Hematopoietic multipotent progenitor cell (in vitro differentiated cells): ENCODE results near the gene PI4KA. TPM values are rescaled to one million over a fixed set of nuclear protein-coding genes. Genes with fewer than 3 reads are reported as not detected.
"Not testable (repeated sequence)": the region's sequence is repeated elsewhere in the genome, so short reads cannot be mapped to it uniquely, and the experiment has no call there.

Experiments used
- DNase-seq, 3 donors: peaks; one replicate each; pipeline ENCODE4 v3.0.0-alpha.2; 2011 to 2015; ENCODE audit warnings: low read depth in 2 of 3, low spot score in 2 of 3
- total RNA-seq: library from RNA; depleted of rRNA; stranded (reverse); fragments of >200 nt; gene quantifications from one replicate; pipeline ENCODE4 v1.2.3, GENCODE V29; 2012

The PI4KA gene
- total RNA-seq, 1 donor: 108 TPM

GRCh38 chr22:20732431-20732830 is 126.2 kb downstream of the PI4KA start:
- not testable (repeated sequence) for DNase-seq

GRCh38 chr22:20729194-20729593 is 129.4 kb downstream of the PI4KA start:
- no peak for DNase-seq

- DNase-seq: no peak
Observed at GRCh38 chr22:20728523-20729190, 130.0 kb downstream of the PI4KA start.

- no peak for DNase-seq
Observed at GRCh38 chr22:20727118-20728015, 131.2 kb downstream of the PI4KA start.

GRCh38 chr22:20725987-20726558 is 132.5 kb downstream of the PI4KA start:
- no peak for DNase-seq

- DNase-seq: no peak
Observed at GRCh38 chr22:20724676-20725454, 133.7 kb downstream of the PI4KA start.

- no peak for DNase-seq
Observed at GRCh38 chr22:20721409-20722218, 137.0 kb downstream of the PI4KA start.

GRCh38 chr22:20720692-20721408 is 137.8 kb downstream of the PI4KA start:
- DNase-seq: no peak

GRCh38 chr22:20718727-20719126 is 139.9 kb downstream of the PI4KA start:
- not testable (repeated sequence) for DNase-seq

- DNase-seq: not testable (repeated sequence)
Observed at GRCh38 chr22:20717981-20718380, 140.6 kb downstream of the PI4KA start.

- not testable (repeated sequence) for DNase-seq
Observed at GRCh38 chr22:20717213-20717866, 141.3 kb downstream of the PI4KA start.

- not testable (repeated sequence) for DNase-seq
Observed at GRCh38 chr22:20713116-20713515, 145.5 kb downstream of the PI4KA start.

- not testable (repeated sequence) for DNase-seq
Observed at GRCh38 chr22:20709966-20710365, 148.6 kb downstream of the PI4KA start.

GRCh38 chr22:20707549-20708118 is 151.0 kb downstream of the PI4KA start:
- DNase-seq: not testable (repeated sequence)

- peak in 1 of 3 donors; percentile 10 for DNase-seq
Observed at GRCh38 chr22:20703816-20704609, 154.6 kb downstream of the PI4KA start.

- DNase-seq: not testable (repeated sequence)
Observed at GRCh38 chr22:20703414-20703806, 155.2 kb downstream of the PI4KA start.
